H1 (cell line): ENCODE results near the gene TLR10. TPM values are rescaled to one million over a fixed set of nuclear protein-coding genes. Genes with fewer than 3 reads are reported as not detected.

ENCODE experiments used
- CTCF ChIA-PET: fragments of 300-600 bp; sonication (Branson Sonifier 250); formaldehyde crosslinking; loops from one replicate; lab custom pipeline; 2021; ENCODE audit not compliant: partially characterized antibody; lab: Charles Lee
- POLR2A ChIA-PET: fragments of 300-600 bp; sonication (Branson Sonifier 250); formaldehyde crosslinking; loops from one replicate; lab custom pipeline; 2021; ENCODE audit warnings: inconsistent platforms; ENCODE audit not compliant: partially characterized antibody; lab: Charles Lee
- DNase-seq, 2 experiments: peaks; one replicate each; pipeline versions ENCODE4 v3.0.0 to v3.0.0-alpha.2; 2010 to 2022; ENCODE audit warnings: low spot score in 2 of 2, low read depth in 1 of 2, mixed read lengths in 1 of 2
- FAIRE-seq: peaks from 2 replicates; lab custom pipeline; 2011; peaks lifted over from hg19 to GRCh38; lab: Jason Lieb, UNC
- H2AFZ ChIP-seq: 2 replicates; pipeline ENCODE4 v1.8.1; 2012; ENCODE audit warnings: low read length, inconsistent platforms
- H2AK5ac ChIP-seq: 2 replicates; pipeline ENCODE4 v1.6.1; 2013; ENCODE audit warnings: low read depth, low read length
- H2BK120ac ChIP-seq: replicated peaks from 2 replicates; pipeline ENCODE3; 2013; ENCODE audit warnings: low read depth, low read length, inconsistent platforms
- H2BK12ac ChIP-seq: 2 replicates; pipeline ENCODE4 v1.6.1; 2013; ENCODE audit warnings: low read depth, low read length
- H2BK15ac ChIP-seq: 2 replicates; pipeline ENCODE4 v1.6.1; 2013; ENCODE audit warnings: low read length
- H2BK20ac ChIP-seq: 2 replicates; pipeline ENCODE4 v1.6.1; 2013; ENCODE audit warnings: low read length
- H2BK5ac ChIP-seq: 2 replicates; pipeline ENCODE4 v1.6.1; 2013; ENCODE audit warnings: low read depth, low read length
- H3K14ac ChIP-seq: 2 replicates; pipeline ENCODE4 v1.6.1; 2013; ENCODE audit warnings: inconsistent platforms; ENCODE audit not compliant: insufficient read length
- H3K18ac ChIP-seq: 2 replicates; pipeline ENCODE4 v1.6.1; 2013; ENCODE audit warnings: low read length; ENCODE audit errors: extremely low read depth
- H3K23ac ChIP-seq: 2 replicates; pipeline ENCODE4 v1.6.1; 2013; ENCODE audit warnings: inconsistent platforms; ENCODE audit not compliant: insufficient read length
- H3K23me2 ChIP-seq: 2 replicates; pipeline ENCODE4 v1.6.1; 2013; ENCODE audit warnings: low read depth, low read length
- H3K27ac ChIP-seq: 2 replicates; pipeline ENCODE4 v1.6.1; 2011; ENCODE audit warnings: low read depth, low read length, inconsistent platforms
- H3K27me3 ChIP-seq, 4 experiments: replicated peaks in 1 of 4; 1 replicate in 1 of 4; 2 replicates in 3 of 4; pipeline versions ENCODE4 v1.6.1 to v1.8.1; 2011 to 2013; ENCODE audit warnings: low read length in 3 of 4, mild to moderate bottlenecking in 3 of 4, inconsistent platforms in 2 of 4, mixed read lengths in 2 of 4, moderate library complexity in 1 of 4; ENCODE audit not compliant: control insufficient read depth in 3 of 4, insufficient read depth in 3 of 4; ENCODE audit errors: extremely low read depth in 1 of 4
- H3K36me3 ChIP-seq, 4 experiments: 2 replicates each; pipeline versions ENCODE4 v1.6.1 to v1.8.1; 2011 to 2013; ENCODE audit warnings: mild to moderate bottlenecking in 4 of 4, low read length in 3 of 4, moderate library complexity in 2 of 4, control low read depth in 1 of 4, inconsistent platforms in 1 of 4; ENCODE audit not compliant: insufficient read depth in 4 of 4, control insufficient read depth in 2 of 4
- H3K4ac ChIP-seq: replicated peaks from 2 replicates; pipeline ENCODE3; 2013; ENCODE audit warnings: low read length, low read depth, mixed read lengths, inconsistent platforms; ENCODE audit not compliant: insufficient read length
- H3K4me1 ChIP-seq, 4 experiments: replicated peaks in 1 of 4; 1 replicate in 1 of 4; 2 replicates in 3 of 4; pipeline versions ENCODE4 v1.6.1 to v1.8.1; 2011 to 2013; ENCODE audit warnings: low read length in 3 of 4, inconsistent platforms in 2 of 4, mixed read lengths in 1 of 4; ENCODE audit not compliant: insufficient read depth in 4 of 4, control insufficient read depth in 3 of 4
- H3K4me2 ChIP-seq, 2 experiments: 2 replicates each; pipeline versions ENCODE4 v1.6.1 to v1.8.1; 2011 to 2013; ENCODE audit warnings: low read depth in 2 of 2, low read length in 2 of 2, control low read depth in 1 of 2, inconsistent platforms in 1 of 2, mild to moderate bottlenecking in 1 of 2; ENCODE audit not compliant: insufficient read depth in 1 of 2
- H3K4me3 ChIP-seq, 4 experiments: fragments of 200-600, 300-600 bp in 1 of 4; sonication (generic), shearing (Covaris generic), sonication (Bioruptor Twin) in 1 of 4; 2 replicates each; pipeline versions ENCODE4 v1.5.1 to v1.8.1; 2011 to 2016; ENCODE audit warnings: low read length in 4 of 4, low read depth in 3 of 4, control low read depth in 2 of 4, inconsistent platforms in 2 of 4, mild to moderate bottlenecking in 2 of 4, mixed read lengths in 1 of 4, moderate library complexity in 1 of 4; ENCODE audit not compliant: insufficient read depth in 2 of 4; ENCODE audit errors: extremely low read depth in 1 of 4
- H3K56ac ChIP-seq: replicated peaks from 2 replicates; pipeline ENCODE3; 2013; ENCODE audit warnings: low read depth, mild to moderate bottlenecking, mixed read lengths, low read length, inconsistent platforms; ENCODE audit not compliant: insufficient read length
- H3K79me1 ChIP-seq: 2 replicates; pipeline ENCODE4 v1.6.1; 2013; ENCODE audit warnings: low read depth, low read length, control low read depth
- H3K79me2 ChIP-seq, 2 experiments: 2 replicates each; pipeline versions ENCODE4 v1.6.1 to v1.8.1; 2012 to 2013; ENCODE audit warnings: low read length in 2 of 2, mild to moderate bottlenecking in 2 of 2, inconsistent platforms in 1 of 2; ENCODE audit not compliant: insufficient read depth in 2 of 2, control insufficient read depth in 1 of 2
- H3K9ac ChIP-seq, 4 experiments: replicated peaks in 1 of 4; 1 replicate in 1 of 4; 2 replicates in 3 of 4; pipeline versions ENCODE4 v1.6.1 to v1.8.1; 2011 to 2013; ENCODE audit warnings: low read depth in 3 of 4, low read length in 3 of 4, control low read depth in 2 of 4, mild to moderate bottlenecking in 2 of 4, moderate library complexity in 2 of 4, inconsistent platforms in 1 of 4; ENCODE audit errors: extremely low read depth in 1 of 4
- H3K9me3 ChIP-seq, 2 experiments: 2 replicates each; pipeline versions ENCODE4 v1.6.1 to v1.8.1; 2012 to 2013; ENCODE audit warnings: mild to moderate bottlenecking in 2 of 2, moderate library complexity in 2 of 2, control low read depth in 1 of 2, inconsistent platforms in 1 of 2, low read depth in 1 of 2, low read length in 1 of 2, mixed read lengths in 1 of 2; ENCODE audit not compliant: insufficient read depth in 2 of 2
- H4K20me1 ChIP-seq, 2 experiments: replicated peaks in 1 of 2; 2 replicates each; pipeline versions ENCODE3 to v1.8.1; 2011 to 2013; ENCODE audit warnings: inconsistent platforms in 2 of 2, low read length in 2 of 2, mild to moderate bottlenecking in 1 of 2; ENCODE audit not compliant: insufficient read depth in 2 of 2, control insufficient read depth in 1 of 2
- H4K5ac ChIP-seq: 2 replicates; pipeline ENCODE4 v1.6.1; 2013; ENCODE audit warnings: low read length, low read depth, mixed read lengths, inconsistent platforms; ENCODE audit not compliant: insufficient read length
- H4K8ac ChIP-seq: 2 replicates; pipeline ENCODE4 v1.8.0; 2013; ENCODE audit warnings: mild to moderate bottlenecking, moderate library complexity, low read length, inconsistent platforms; ENCODE audit not compliant: insufficient read depth; ENCODE audit errors: extremely low read depth
- H4K91ac ChIP-seq: replicated peaks from 2 replicates; pipeline ENCODE3; 2013; ENCODE audit warnings: low read length, mixed read lengths, inconsistent platforms; ENCODE audit not compliant: insufficient read length
- GTF2F1 ChIP-seq: IDR thresholded peaks from 2 replicates; pipeline ENCODE4 v1.6.1; 2012; ENCODE audit warnings: low read depth, low read length, improper control_type of control experiment, borderline replicate concordance
- JUN ChIP-seq: IDR thresholded peaks from 2 replicates; pipeline ENCODE4 v1.6.1; 2011; ENCODE audit warnings: low read depth, mild to moderate bottlenecking, improper control_type of control experiment, low read length
- KDM4A ChIP-seq: IDR thresholded peaks from one replicate; pipeline ENCODE4 v1.7.1; 2012; ENCODE audit warnings: low read depth, mild to moderate bottlenecking, moderate library complexity, low read length, inconsistent platforms; ENCODE audit not compliant: severe bottlenecking
- SP1 ChIP-seq: IDR thresholded peaks from 2 replicates; pipeline ENCODE4 v1.6.1; 2011; ENCODE audit warnings: low read depth, low read length
- TBP ChIP-seq: IDR thresholded peaks from 2 replicates; pipeline ENCODE4 v1.6.1; 2011; ENCODE audit warnings: low read depth, low read length, improper control_type of control experiment
- WGBS, 2 experiments: shearing (Covaris generic) in 1 of 2; methylation state at CpG; one replicate each; pipeline versions ENCODE4 v1.1.6 to v1.1.7; 2013 to 2015; ENCODE audit warnings: low lambda C conversion rate in 2 of 2, mixed read lengths in 2 of 2, inconsistent platforms in 1 of 2, low coverage in 1 of 2, missing lambda C conversion rate in 1 of 2; ENCODE audit not compliant: insufficient replicate concordance in 2 of 2, insufficient coverage in 1 of 2, insufficient read length in 1 of 2; ENCODE audit errors: extremely low coverage in 1 of 2, missing lambda C conversion rate in 1 of 2; 5-methylcytosine and 5-hydroxymethylcytosine counted together
- polyA plus RNA-seq, 7 experiments: library from polyadenylated mRNA; depleted of rRNA in 3 of 7; stranded (reverse) in 5 of 7; unstranded in 2 of 7; fragments of >200 nt in 5 of 7; fragments of 200-250 nt in 2 of 7; gene quantifications; 1 replicate in 5 of 7; 2 replicates in 1 of 7; 4 replicates in 1 of 7; pipeline versions ENCODE4 v1.2.1 to v1.2.3, GENCODE V29; 2011 to 2013; ENCODE audit warnings: missing spikeins in 2 of 7, mixed read lengths in 2 of 7
- total RNA-seq: library from RNA; stranded (reverse); fragmentation: NEBNext Ultra II Directional; extraction: Animal tissue kit (Norgen Biotek cat#: 25700); gene quantifications from 2 replicates; pipeline ENCODE4 v1.2.1, GENCODE V29; 2021

Gene TLR10
- total and polyA plus RNA-seq, 2 of the 8 experiments (the other 6 are each of a cell fraction or from before 2014, with no cell fraction given), result not detected

GRCh38 chr4:38734446-38734845 lies 48.3 kb downstream of the TLR10 start:
- peaks cover 14% of the 10 kb centered on the region; the same call in 1 of the 2 replicates for H3K23me2 ChIP-seq
- H2BK20ac ChIP-seq, result no peak overlapping the region
- H2BK15ac ChIP-seq, result no peak overlapping the region
- no peak overlapping the region for H2BK120ac ChIP-seq
- no peak overlapping the region for H3K14ac ChIP-seq
- H3K27ac ChIP-seq, result no peak overlapping the region
- no peak overlapping the region for H4K8ac ChIP-seq
- no peak overlapping the region for H2AFZ ChIP-seq
- H4K5ac ChIP-seq, result no peak overlapping the region
- H3K4ac ChIP-seq, result no peak overlapping the region
- no peak overlapping the region for H2BK12ac ChIP-seq
- no peaks in the 10 kb centered on the region for H3K4me1 ChIP-seq
- no peaks in the 10 kb centered on the region for H3K79me2 ChIP-seq
- H3K4me3 ChIP-seq, result no peak overlapping the region
- no peaks in the 10 kb centered on the region for H3K79me1 ChIP-seq
- no peak for FAIRE-seq
- POLR2A ChIA-PET, result no interaction called here
- no peak overlapping the region for H3K56ac ChIP-seq
- CTCF ChIA-PET, result interaction anchor here (0.8 to 2.6 kb wide), 8 partner anchors 23 to 736 kb away, joined by 3 to 8 read pairs (median 4); partner anchors contain the start of gene TLR10
- peaks cover 0 to 8% of the 10 kb centered on the region in 2 experiments for H4K20me1 ChIP-seq
- H2BK5ac ChIP-seq, result no peak overlapping the region
- H3K4me2 ChIP-seq, result no peak overlapping the region
- no peaks in the 10 kb centered on the region for H3K27me3 ChIP-seq
- H3K18ac ChIP-seq, result no peak overlapping the region
- H4K91ac ChIP-seq, result no peak overlapping the region
- TF ChIP-seq JUN, result no peak
- TF ChIP-seq GTF2F1, result no peak
- TF ChIP-seq TBP, result no peak
- no peak for TF ChIP-seq KDM4A
- TF ChIP-seq SP1, result no peak
- H3K9me3 ChIP-seq, result peaks cover 0 to 6% of the 10 kb centered on the region in 2 experiments; a peak in 1 of 4 replicates
- H3K23ac ChIP-seq, result no peak overlapping the region
- no peak overlapping the region for H2AK5ac ChIP-seq
- no peaks in the 10 kb centered on the region for H3K36me3 ChIP-seq
- DNase-seq, result no peak
- no peak overlapping the region for H3K9ac ChIP-seq
- 86% methylated on average over 5 of the region's 5 CpGs; no CpG with 5 or more reads in 1 of the 2 experiments for WGBS, 2 experiments
